ENCODE measurements around the gene NPFF. TPM values are rescaled to one million over a fixed set of nuclear protein-coding genes. Genes with fewer than 3 reads are reported as not detected.

Gene NPFF
- total and polyA plus RNA-seq, 8 donors = 0.99 TPM; not detected in 7

DNA sequence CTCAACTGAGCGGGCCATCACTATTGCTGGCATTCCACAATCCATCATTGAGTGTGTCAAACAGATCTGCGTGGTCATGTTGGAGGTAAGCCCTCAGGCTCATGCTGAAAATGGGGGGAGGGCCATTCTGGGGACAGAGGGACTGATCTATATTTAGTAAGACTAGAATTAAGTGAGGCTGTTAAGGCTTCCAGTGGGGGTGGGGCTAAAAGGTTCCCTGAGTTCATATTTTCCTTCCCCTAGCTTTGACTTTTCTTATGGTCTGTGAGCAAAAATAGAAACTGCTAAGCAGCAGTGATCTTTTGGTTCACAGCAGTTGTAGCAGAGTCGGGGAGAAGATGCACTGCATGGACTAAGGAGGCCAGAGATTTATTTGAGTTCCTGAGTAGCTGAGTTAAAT lies 46.2 kb downstream of the NPFF start:
- FAIRE-seq = no peak
- intact Hi-C loops (cut with DNase I) = loop anchor here in 1 of 3 donors (10.0 kb wide), 1 partner anchor 436 kb away; no protein-coding TSS in a partner anchor
- 73 to 75% methylated on average over 3 of the region's 3 CpGs for WGBS, 2 donors
- DNase-seq = no peak
- Histone ChIP-seq H3K4me1 (no peaks in the 10 kb centered on the region), H3K4me3 (no peak overlapping the region), H3K36me3 (peaks cover 35 to 100% (median 82%) of the 10 kb centered on the region in 3 donors), H3K27ac (no peak overlapping the region), H3K27me3 (no peaks in the 10 kb centered on the region), H3K9me3 (no peaks in the 10 kb centered on the region)
- TF ChIP-seq, protein P1, sequence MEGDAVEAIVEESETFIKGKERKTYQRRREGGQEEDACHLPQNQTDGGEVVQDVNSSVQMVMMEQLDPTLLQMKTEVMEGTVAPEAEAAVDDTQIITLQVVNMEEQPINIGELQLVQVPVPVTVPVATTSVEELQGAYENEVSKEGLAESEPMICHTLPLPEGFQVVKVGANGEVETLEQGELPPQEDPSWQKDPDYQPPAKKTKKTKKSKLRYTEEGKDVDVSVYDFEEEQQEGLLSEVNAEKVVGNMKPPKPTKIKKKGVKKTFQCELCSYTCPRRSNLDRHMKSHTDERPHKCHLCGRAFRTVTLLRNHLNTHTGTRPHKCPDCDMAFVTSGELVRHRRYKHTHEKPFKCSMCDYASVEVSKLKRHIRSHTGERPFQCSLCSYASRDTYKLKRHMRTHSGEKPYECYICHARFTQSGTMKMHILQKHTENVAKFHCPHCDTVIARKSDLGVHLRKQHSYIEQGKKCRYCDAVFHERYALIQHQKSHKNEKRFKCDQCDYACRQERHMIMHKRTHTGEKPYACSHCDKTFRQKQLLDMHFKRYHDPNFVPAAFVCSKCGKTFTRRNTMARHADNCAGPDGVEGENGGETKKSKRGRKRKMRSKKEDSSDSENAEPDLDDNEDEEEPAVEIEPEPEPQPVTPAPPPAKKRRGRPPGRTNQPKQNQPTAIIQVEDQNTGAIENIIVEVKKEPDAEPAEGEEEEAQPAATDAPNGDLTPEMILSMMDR (IDR thresholded peaks at IDR 0.05) = no peak
- no peak for ATAC-seq

GRCh38 chr12:53459097-53459496 lies 48.2 kb downstream of the NPFF start:
- intact Hi-C loops (cut with DNase I) = no loop called here
- Histone ChIP-seq H3K9me3 (no peaks in the 10 kb centered on the region), H3K27me3 (no peaks in the 10 kb centered on the region), H3K4me3 (no peak overlapping the region), H3K27ac (no peak overlapping the region), H3K36me3 (peaks cover 34 to 97% (median 73%) of the 10 kb centered on the region in 3 donors), H3K4me1 (peaks cover 0 to 6% (median 2%) of the 10 kb centered on the region in 3 donors)
- DNase-seq (no peak), FAIRE-seq (no peak), ATAC-seq (no peak)
- 69% methylated on average over 4 of the region's 4 CpGs for WGBS, 2 donors
- TF ChIP-seq, protein P1 (IDR thresholded peaks at IDR 0.05) = no peak

Other genes starting within 250 kb of the NPFF start
- gene ESPL1, start 239.2 kb downstream of the NPFF start, total RNA-seq = under 1 TPM; 0.09 to 0.81 (median 0.50) TPM
- under 1 TPM; 0.09 to 0.27 TPM for gene ESPL1, start 239.2 kb downstream of the NPFF start, polyA plus RNA-seq
- gene PFDN5, start 211.9 kb downstream of the NPFF start, total RNA-seq = 100 to 1,000 TPM; 203 to 247 (median 231) TPM
- 100 to 1,000 TPM; 874 to 875 TPM for gene PFDN5, start 211.9 kb downstream of the NPFF start, polyA plus RNA-seq
- 10 to 100 TPM; 25.4 to 34.1 (median 30.6) TPM for gene MYG1, start 207.8 kb downstream of the NPFF start, total RNA-seq
- gene MYG1, start 207.8 kb downstream of the NPFF start, polyA plus RNA-seq = 10 to 100 TPM; 58.1 to 76.9 TPM
- gene AAAS, start 185.9 kb downstream of the NPFF start, total RNA-seq = 10 to 100 TPM; 18.6 to 37.0 (median 22.6) TPM
- 10 to 100 TPM; 51.7 to 61.1 TPM for gene AAAS, start 185.9 kb downstream of the NPFF start, polyA plus RNA-seq
- gene SP7, start 171.1 kb downstream of the NPFF start, total RNA-seq = not detected
- not detected for gene SP7, start 171.1 kb downstream of the NPFF start, polyA plus RNA-seq
- gene SP1, start 127.3 kb downstream of the NPFF start, total RNA-seq = 10 to 100 TPM; 25.1 to 48.4 (median 32.5) TPM
- 10 to 100 TPM in 1 of 2 donors, 1 to 10 TPM in 1; 8.4 to 10.8 TPM for gene SP1, start 127.3 kb downstream of the NPFF start, polyA plus RNA-seq
- gene AMHR2, start 83.6 kb downstream of the NPFF start, total RNA-seq = 1 to 10 TPM; 1.7 to 8.1 (median 3.0) TPM
- gene AMHR2, start 83.6 kb downstream of the NPFF start, polyA plus RNA-seq = 1 to 10 TPM; 2.5 to 2.9 TPM
- gene PRR13, start 65.8 kb downstream of the NPFF start, total RNA-seq = 10 to 100 TPM; 41.3 to 77.8 (median 62.3) TPM
- 100 to 1,000 TPM in 1 of 2 donors, 10 to 100 TPM in 1; 81.1 to 106 TPM for gene PRR13, start 65.8 kb downstream of the NPFF start, polyA plus RNA-seq
- 100 to 1,000 TPM; 451 to 608 (median 475) TPM for gene PCBP2, start 55.4 kb downstream of the NPFF start, total RNA-seq
- gene PCBP2, start 55.4 kb downstream of the NPFF start, polyA plus RNA-seq = 100 to 1,000 TPM; 266 to 403 TPM
- gene MAP3K12, start 8.0 kb downstream of the NPFF start, total RNA-seq = 1 to 10 TPM; 2.3 to 9.9 (median 4.1) TPM
- gene MAP3K12, start 8.0 kb downstream of the NPFF start, polyA plus RNA-seq = 10 to 100 TPM; 20.3 to 24.9 TPM
- gene TARBP2, start 6.2 kb downstream of the NPFF start, total RNA-seq = 10 to 100 TPM; 11.7 to 22.5 (median 15.4) TPM
- 10 to 100 TPM; 43.0 to 50.1 TPM for gene TARBP2, start 6.2 kb downstream of the NPFF start, polyA plus RNA-seq
- 10 to 100 TPM; 13.5 to 31.5 (median 19.6) TPM for gene ATF7, start 118.9 kb upstream of the NPFF start, total RNA-seq
- gene ATF7, start 118.9 kb upstream of the NPFF start, polyA plus RNA-seq = 10 to 100 TPM; 11.6 to 17.3 TPM
- 100 to 1,000 TPM; 134 to 229 (median 180) TPM for gene ATP5MC2, start 168.6 kb upstream of the NPFF start, total RNA-seq
- gene ATP5MC2, start 168.6 kb upstream of the NPFF start, polyA plus RNA-seq = 100 to 1,000 TPM; 246 to 350 TPM
- 100 to 1,000 TPM in 1 of 6 donors, 10 to 100 TPM in 5; 28.2 to 102 (median 72.3) TPM for gene CALCOCO1, start 220.0 kb upstream of the NPFF start, total RNA-seq
- 100 to 1,000 TPM; 102 to 103 TPM for gene CALCOCO1, start 220.0 kb upstream of the NPFF start, polyA plus RNA-seq
- not detected for gene CISTR, start 244.5 kb upstream of the NPFF start, total RNA-seq
- not detected for gene CISTR, start 244.5 kb upstream of the NPFF start, polyA plus RNA-seq